ENCODE measurements around the gene KLHL2.
"Not testable (repeated sequence)": the region's sequence is repeated elsewhere in the genome, so short reads cannot be mapped to it uniquely, and the experiment has no call there.

The KLHL2 gene

DNA sequence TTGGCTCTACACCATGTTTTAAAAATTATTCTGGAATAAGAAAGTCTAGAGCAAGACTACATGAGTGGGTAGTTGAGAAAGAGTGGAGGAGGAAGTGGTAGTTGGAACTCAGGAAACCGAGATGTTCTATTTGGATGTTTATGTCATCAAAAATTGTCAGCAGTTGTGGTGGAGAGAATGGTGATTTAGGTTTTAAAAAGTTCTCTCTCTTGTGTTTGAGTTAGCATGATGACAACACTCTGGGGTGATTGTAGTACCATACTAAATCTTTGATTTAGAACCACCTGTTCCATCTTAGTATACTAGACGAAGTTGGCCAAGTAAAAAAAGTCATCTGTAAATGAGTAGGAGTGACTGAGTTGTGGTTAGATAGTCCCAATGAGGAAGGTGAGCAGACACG is 40.7 kb downstream of the KLHL2 start:
- ATAC-seq, result no peak
- no peak for TF ChIP-seq SNAI2 (CRISPR knock-in tag; IDR thresholded peaks at IDR 0.05)
- TF ChIP-seq ZFP3 (CRISPR knock-in tag; IDR thresholded peaks at IDR 0.05), result no peak
- TF ChIP-seq ZNF565 (CRISPR knock-in tag; conservative IDR thresholded peaks at IDR 0.05; ENCODE audit: low read depth), result no peak
- no peak for TF ChIP-seq TOX (CRISPR knock-in tag; IDR thresholded peaks at IDR 0.05; ENCODE audit: borderline replicate concordance)
- TF ChIP-seq ZC3H10 (CRISPR knock-in tag; IDR thresholded peaks at IDR 0.05), result no peak
- TF ChIP-seq PPARA (CRISPR knock-in tag; IDR thresholded peaks at IDR 0.05; ENCODE audit: borderline replicate concordance), result no peak
- no peak for TF ChIP-seq ZFP30 (CRISPR knock-in tag; IDR thresholded peaks at IDR 0.05)
- no peak for TF ChIP-seq CREB5 (CRISPR knock-in tag; IDR thresholded peaks at IDR 0.05; ENCODE audit: low read depth)
- no peak for TF ChIP-seq CSRNP3 (CRISPR knock-in tag; IDR thresholded peaks at IDR 0.05)
- no peak for TF ChIP-seq BACH2 (CRISPR knock-in tag; IDR thresholded peaks at IDR 0.05; ENCODE audit: borderline replicate concordance)
- TF ChIP-seq ISL1 (CRISPR knock-in tag; IDR thresholded peaks at IDR 0.05), result no peak
- no peak for TF ChIP-seq ESRRG (CRISPR knock-in tag; IDR thresholded peaks at IDR 0.05)
- TF ChIP-seq CSDC2 (CRISPR knock-in tag; IDR thresholded peaks at IDR 0.05), result no peak
- no peak for TF ChIP-seq RARB (CRISPR knock-in tag; IDR thresholded peaks at IDR 0.05)
- TF ChIP-seq PATZ1 (CRISPR knock-in tag; IDR thresholded peaks at IDR 0.05; ENCODE audit: borderline replicate concordance), result no peak
- no peak for TF ChIP-seq POU6F1 (CRISPR knock-in tag; IDR thresholded peaks at IDR 0.05; ENCODE audit: borderline replicate concordance, low read depth)
- TF ChIP-seq ZNF70 (CRISPR knock-in tag; IDR thresholded peaks at IDR 0.05), result no peak
- TF ChIP-seq ZNF8 (CRISPR knock-in tag; IDR thresholded peaks at IDR 0.05), result no peak
- TF ChIP-seq ARNTL (CRISPR knock-in tag; IDR thresholded peaks at IDR 0.05; ENCODE audit: borderline replicate concordance, low read depth), result no peak

DNA sequence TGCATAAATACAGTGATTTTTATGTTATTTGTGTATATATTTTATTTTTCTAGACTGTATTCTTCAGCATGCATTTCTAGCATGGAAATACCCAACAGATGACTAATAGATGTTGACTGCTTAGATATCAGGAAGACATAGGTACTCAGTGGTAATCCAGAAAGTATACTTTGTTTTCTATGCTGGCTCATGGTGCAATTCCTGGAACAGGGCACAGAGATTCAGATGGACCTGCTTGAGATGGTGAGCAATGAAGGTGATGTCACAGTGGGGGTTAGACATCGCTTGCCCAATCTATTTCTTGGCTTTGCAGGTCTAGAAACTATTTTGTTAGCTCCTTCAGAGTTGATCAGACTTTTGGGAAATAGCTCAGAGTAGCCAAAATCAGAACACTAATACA is 41.5 kb downstream of the KLHL2 start:
- not testable (repeated sequence) for ATAC-seq

- ATAC-seq, result not testable (repeated sequence)
Observed at GRCh38 chr4:165254771-165255170, 47.4 kb downstream of the KLHL2 start.

- not testable (repeated sequence) for ATAC-seq
Observed at GRCh38 chr4:165255439-165255838, 48.1 kb downstream of the KLHL2 start.

DNA sequence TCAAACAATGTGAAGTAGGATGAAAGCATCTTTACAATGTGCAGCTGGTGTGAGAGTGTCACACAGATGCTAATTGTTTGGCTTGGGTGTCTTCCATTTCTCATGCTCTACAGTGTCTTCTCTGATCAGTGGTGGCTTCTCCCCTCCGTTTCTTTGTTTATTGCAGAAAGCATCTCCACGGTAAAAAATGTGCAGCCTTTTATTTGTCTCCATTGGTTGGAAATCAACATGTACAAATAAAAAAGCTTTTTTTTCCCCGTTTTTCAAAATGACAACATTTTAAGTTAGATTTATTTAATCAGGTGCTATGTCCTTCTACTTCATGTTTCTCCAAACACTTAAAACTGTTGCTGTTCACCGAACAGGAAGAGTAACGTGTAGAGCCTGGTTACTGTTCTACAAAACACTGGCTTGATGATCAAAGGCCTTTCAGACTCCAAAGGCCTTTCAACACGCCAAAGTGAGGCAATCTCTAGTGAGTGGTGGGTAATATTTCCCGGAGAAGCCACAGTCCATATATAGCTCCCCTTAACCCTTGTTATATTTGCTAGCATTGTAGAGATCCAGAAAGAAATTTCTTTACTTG is 48.8 kb downstream of the KLHL2 start:
- not testable (repeated sequence) for ATAC-seq

DNA sequence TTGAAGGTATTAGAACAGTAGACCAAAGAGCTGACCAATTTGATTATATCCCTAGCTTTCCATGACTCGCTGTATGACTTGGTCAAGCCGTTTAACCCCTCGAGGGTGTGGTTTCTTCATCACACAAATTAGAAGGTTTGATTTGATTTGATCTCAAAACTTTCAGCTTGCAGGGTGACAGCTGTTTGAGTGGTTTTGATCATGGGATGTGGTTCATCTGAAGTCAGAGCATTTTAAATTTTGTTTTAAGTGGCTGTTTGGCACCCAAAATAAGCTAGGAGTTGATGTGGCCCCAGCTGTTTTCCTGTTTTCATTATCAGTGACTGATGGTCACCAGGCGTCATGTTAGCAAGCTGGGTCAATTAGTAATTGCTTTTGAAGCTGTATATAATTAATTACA is 52.4 kb downstream of the KLHL2 start:
- not testable (repeated sequence) for ATAC-seq

- ATAC-seq, result not testable (repeated sequence)
Observed at GRCh38 chr4:165262306-165262705, 54.9 kb downstream of the KLHL2 start.

DNA sequence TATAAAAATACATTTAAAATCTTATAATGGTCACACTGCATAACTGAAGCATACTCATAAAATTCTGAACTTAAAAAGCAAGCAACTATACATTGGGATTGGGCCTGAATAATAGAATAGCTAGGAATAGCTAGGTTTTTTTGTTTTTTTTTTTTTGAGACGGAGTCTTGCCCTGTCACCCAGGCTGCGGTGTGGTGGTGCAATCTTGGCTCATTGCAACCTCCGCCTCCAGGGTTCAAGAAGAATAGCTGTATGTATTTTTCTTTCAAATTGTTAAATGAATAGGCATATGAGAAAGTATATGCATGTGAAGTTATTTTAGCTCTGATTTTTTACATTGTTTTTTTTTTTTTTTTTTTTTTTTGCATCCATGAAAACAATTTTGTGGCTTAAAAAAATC is 56.1 kb downstream of the KLHL2 start:
- not testable (repeated sequence) for ATAC-seq

- ATAC-seq, result not testable (repeated sequence)
Observed at GRCh38 chr4:165269931-165270330, 62.6 kb downstream of the KLHL2 start.

DNA sequence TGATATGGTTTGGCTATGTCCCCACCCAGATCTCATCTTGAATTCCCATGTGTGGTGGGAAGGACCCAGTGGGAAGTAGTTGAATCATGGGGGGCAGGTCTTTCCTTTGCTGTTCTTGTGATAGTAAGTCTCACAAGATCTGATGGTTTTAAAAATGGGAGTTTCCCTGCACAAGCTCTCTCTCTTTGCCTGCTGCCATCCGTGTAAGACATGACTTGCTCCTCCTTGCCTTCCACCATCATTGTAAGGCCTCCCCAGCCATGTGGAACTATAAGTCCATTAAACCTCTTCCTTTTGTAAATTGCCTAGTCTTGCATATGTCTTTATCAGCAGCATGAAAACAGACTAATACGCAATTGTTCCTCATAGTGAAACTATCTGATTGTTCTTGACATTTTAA is 66.1 kb downstream of the KLHL2 start:
- not testable (repeated sequence) for ATAC-seq

GRCh38 chr4:165275357-165275756 is 68.0 kb downstream of the KLHL2 start:
- not testable (repeated sequence) for ATAC-seq

GRCh38 chr4:165279531-165279930 is 72.2 kb downstream of the KLHL2 start:
- not testable (repeated sequence) for ATAC-seq
